IMR-90 (cell line): ENCODE data around the gene MS4A5. TPM values are rescaled to one million over a fixed set of nuclear protein-coding genes. Genes with fewer than 3 reads are reported as not detected.
A peak's percentile ranks its signal among the peaks of the same experiment; 100 is the strongest.

Source experiments
- ATAC-seq: fragments of 200-7000 bp; cut with Tn5 transposase; 2 replicates; pipeline ENCODE4 v1.9.1; 2020; ENCODE audit warnings: low read depth, mild to moderate bottlenecking, moderate library complexity
- BruUV-seq: library from RNA; stranded (reverse); fragments of 400-500 nt; replicated peaks from 2 replicates; lab custom pipeline; 2021; lab: Mats Ljungman, UMichigan
- CTCF ChIA-PET: fragments of 300-600 bp; formaldehyde crosslinking; extraction: SDS; loops from one replicate; lab custom pipeline; 2021; ENCODE audit warnings: antibody characterized with exemption; lab: Yijun Ruan, JAX
- POLR2A ChIA-PET: fragments of 300-600 bp; sonication (Branson Sonifier 250); formaldehyde crosslinking; loops from one replicate; lab custom pipeline; 2022; ENCODE audit warnings: antibody characterized with exemption; ENCODE audit not compliant: unreplicated experiment; lab: Charles Lee
- DNase-seq: peaks from one replicate; pipeline ENCODE4 v3.0.0; 2013
- H2AFZ ChIP-seq: replicated peaks from 2 replicates; pipeline ENCODE3; 2013; ENCODE audit warnings: low read length, mild to moderate bottlenecking; ENCODE audit not compliant: poor library complexity
- H2AK5ac ChIP-seq: 2 replicates; pipeline ENCODE4 v1.6.1; 2013; ENCODE audit warnings: low read depth, low read length, inconsistent platforms
- H2AK9ac ChIP-seq: replicated peaks from 2 replicates; pipeline ENCODE3; 2013; ENCODE audit warnings: mild to moderate bottlenecking, low read depth, low read length, moderate library complexity; ENCODE audit not compliant: poor library complexity
- H2BK120ac ChIP-seq: 2 replicates; pipeline ENCODE4 v1.6.1; 2013; ENCODE audit warnings: low read depth, low read length, inconsistent platforms
- H2BK15ac ChIP-seq: 3 replicates; pipeline ENCODE4 v1.6.1; 2013; ENCODE audit warnings: low read depth, low read length, inconsistent platforms
- H2BK20ac ChIP-seq: 2 replicates; pipeline ENCODE4 v1.6.1; 2013; ENCODE audit warnings: low read depth, mild to moderate bottlenecking, inconsistent platforms, low read length, moderate library complexity
- H2BK5ac ChIP-seq: 2 replicates; pipeline ENCODE4 v1.6.1; 2013; ENCODE audit warnings: mild to moderate bottlenecking, low read depth, low read length, inconsistent platforms; ENCODE audit not compliant: poor library complexity, severe bottlenecking
- H3K14ac ChIP-seq: replicated peaks from 2 replicates; pipeline ENCODE4 v1.6.1; 2013; ENCODE audit warnings: low read depth, low read length, inconsistent platforms
- H3K18ac ChIP-seq: 2 replicates; pipeline ENCODE4 v1.6.1; 2013; ENCODE audit warnings: low read depth, low read length, control low read depth
- H3K23ac ChIP-seq: 2 replicates; pipeline ENCODE4 v1.6.1; 2013; ENCODE audit warnings: low read depth, low read length, inconsistent platforms
- H3K27ac ChIP-seq: 2 replicates; pipeline ENCODE4 v1.5.1; 2013; ENCODE audit warnings: mild to moderate bottlenecking, control low read depth, low read length; ENCODE audit not compliant: insufficient read depth
- H3K27me3 ChIP-seq: 2 replicates; pipeline ENCODE4 v1.6.1; 2013; ENCODE audit warnings: low read length; ENCODE audit not compliant: control insufficient read depth, insufficient read depth
- H3K36me3 ChIP-seq: 2 replicates; pipeline ENCODE4 v1.6.1; 2013; ENCODE audit warnings: low read length, mixed read lengths; ENCODE audit not compliant: control insufficient read depth, insufficient read depth
- H3K4ac ChIP-seq: 2 replicates; pipeline ENCODE4 v1.6.1; 2013; ENCODE audit warnings: low read depth, low read length, inconsistent platforms
- H3K4me1 ChIP-seq: 2 replicates; pipeline ENCODE4 v1.6.1; 2013; ENCODE audit warnings: low read length, mixed read lengths; ENCODE audit not compliant: control insufficient read depth, insufficient read depth
- H3K4me2 ChIP-seq: 2 replicates; pipeline ENCODE4 v1.6.1; 2013; ENCODE audit warnings: low read depth, mild to moderate bottlenecking, control low read depth, low read length, moderate library complexity
- H3K4me3 ChIP-seq: 2 replicates; pipeline ENCODE4 v1.5.1; 2013; ENCODE audit warnings: low read depth, mild to moderate bottlenecking, control low read depth, low read length, moderate library complexity; ENCODE audit not compliant: insufficient read depth
- H3K56ac ChIP-seq: 2 replicates; pipeline ENCODE4 v1.6.1; 2013; ENCODE audit warnings: low read length, inconsistent platforms; ENCODE audit not compliant: insufficient read depth; ENCODE audit errors: extremely low read depth
- H3K79me1 ChIP-seq, 2 experiments: 2 replicates each; pipeline ENCODE4 v1.6.1; 2013; ENCODE audit warnings: low read length in 2 of 2, inconsistent platforms in 1 of 2, low read depth in 1 of 2
- H3K9ac ChIP-seq: 2 replicates; pipeline ENCODE4 v1.6.1; 2013; ENCODE audit warnings: low read depth, low read length, control low read depth
- H3K9me1 ChIP-seq: 2 replicates; pipeline ENCODE4 v1.6.1; 2013; ENCODE audit warnings: low read length, inconsistent platforms; ENCODE audit not compliant: insufficient read depth
- H3K9me3 ChIP-seq: 2 replicates; pipeline ENCODE4 v1.6.1; 2013; ENCODE audit warnings: low read length; ENCODE audit not compliant: control insufficient read depth, insufficient read depth
- H4K20me1 ChIP-seq: 2 replicates; pipeline ENCODE4 v1.6.1; 2013; ENCODE audit warnings: low read length, inconsistent platforms; ENCODE audit not compliant: insufficient read depth
- H4K5ac ChIP-seq: 2 replicates; pipeline ENCODE4 v1.6.1; 2013; ENCODE audit warnings: mild to moderate bottlenecking, low read depth, low read length, control low read depth
- H4K8ac ChIP-seq, 2 experiments: 2 replicates each; pipeline ENCODE4 v1.6.1; 2013; ENCODE audit warnings: low read depth in 2 of 2, low read length in 2 of 2, control low read depth in 1 of 2, inconsistent platforms in 1 of 2
- H4K91ac ChIP-seq: 2 replicates; pipeline ENCODE4 v1.6.1; 2013; ENCODE audit warnings: low read depth, low read length, inconsistent platforms; ENCODE audit not compliant: insufficient read depth
- MAFK ChIP-seq: IDR thresholded peaks from 2 replicates; pipeline ENCODE4 v1.6.1; 2012; ENCODE audit warnings: low read depth, low read length, improper control_type of control experiment
- RCOR1 ChIP-seq: IDR thresholded peaks from 2 replicates; pipeline ENCODE4 v1.6.1; 2012; ENCODE audit warnings: mild to moderate bottlenecking, low read length, improper control_type of control experiment; ENCODE audit not compliant: insufficient replicate concordance
- WGBS, 2 experiments: methylation state at CpG; one replicate each; pipeline versions ENCODE4 v1.1.5 to v1.1.7; 2013; ENCODE audit warnings: missing lambda C conversion rate in 2 of 2; ENCODE audit not compliant: insufficient read length in 1 of 2; ENCODE audit errors: extremely low coverage in 2 of 2; 5-methylcytosine and 5-hydroxymethylcytosine counted together
- dilution Hi-C: fragments of 300-500 bp; cut with HindIII; formaldehyde crosslinking; loops from one replicate; pipeline ENCODE4 v1.14.3; 2018; ENCODE audit warnings: low sequenced_read_pairs; ENCODE audit not compliant: unreplicated experiment
- in situ Hi-C: fragments of 300-500 bp; cut with MboI; formaldehyde crosslinking; loops from 3 replicates; pipeline ENCODE4 v1.14.3; 2019; ENCODE audit warnings: low sequenced_read_pairs, inconsistent platforms, mixed read lengths
- intact Hi-C: fragments of 100-400 bp; cut with micrococcal nuclease; formaldehyde crosslinking; loops from 2 replicates; pipeline ENCODE4 v1.10.0; 2022
- polyA plus RNA-seq, 3 experiments: library from polyadenylated mRNA; depleted of rRNA; stranded (reverse); fragments of >200 nt; gene quantifications; 2 replicates each; pipeline ENCODE4 v1.2.3, GENCODE V29; 2012; ENCODE audit warnings: low replicate concordance in 1 of 3
- total RNA-seq: library from RNA; depleted of rRNA; stranded (reverse); fragments of >200 nt; gene quantifications from 2 replicates; pipeline ENCODE4 v1.2.3, GENCODE V29; 2012; rRNA removed

The MS4A5 gene
- total and polyA plus RNA-seq, 2 of the 4 experiments (the other 2 are of a cell fraction) = not detected

GRCh38 chr11:60493454-60493853, 64.1 kb downstream of the MS4A5 start:
- H3K4me1 ChIP-seq = no peaks in the 10 kb centered on the region
- no peak overlapping the region for H3K4me3 ChIP-seq
- H2AFZ ChIP-seq = no peak overlapping the region
- no peaks in the 10 kb centered on the region for H3K27me3 ChIP-seq
- in situ Hi-C loops (no loop called here), intact Hi-C loops (no loop called here), dilution Hi-C loops (no loop called here)
- H3K4ac ChIP-seq = no peak overlapping the region
- no peak overlapping the region for H3K14ac ChIP-seq
- H2AK5ac ChIP-seq = no peak overlapping the region
- no peak overlapping the region for H2BK120ac ChIP-seq
- TF ChIP-seq RCOR1 (no peak), MAFK (peak; percentile 31; the same call in 1 of the 2 replicates)
- no peak overlapping the region for H3K56ac ChIP-seq
- ATAC-seq = no peak
- no peak overlapping the region for H2BK20ac ChIP-seq
- H3K9ac ChIP-seq = no peak overlapping the region
- no peaks in the 10 kb centered on the region for H3K9me1 ChIP-seq
- H4K8ac ChIP-seq = no peak overlapping the region
- H2AK9ac ChIP-seq = no peak overlapping the region
- no peak overlapping the region for H2BK5ac ChIP-seq
- no peaks in the 10 kb centered on the region for H3K79me1 ChIP-seq
- no peak overlapping the region for H2BK15ac ChIP-seq
- POLR2A ChIA-PET = no interaction called here
- WGBS, 2 experiments = no CpG with 5 or more reads among the region's 2 CpGs
- no peak overlapping the region for H4K5ac ChIP-seq
- H4K91ac ChIP-seq = no peak overlapping the region
- no peak overlapping the region for H3K18ac ChIP-seq
- no peak overlapping the region for H3K27ac ChIP-seq
- BruUV-seq = no TSS peak
- H4K20me1 ChIP-seq = no peaks in the 10 kb centered on the region
- CTCF ChIA-PET = no interaction called here
- H3K36me3 ChIP-seq = no peaks in the 10 kb centered on the region
- 0 out of 2 replicates have a peak, but pooled peaks cover 3% of the 10 kb centered on the region for H3K9me3 ChIP-seq
- no peak overlapping the region for H3K4me2 ChIP-seq
- no peak overlapping the region for H3K23ac ChIP-seq
- DNase-seq = no peak

Other genes starting within 250 kb of the MS4A5 start
- gene MS4A6A, start 246.5 kb upstream of the MS4A5 start, total RNA-seq = not detected in 2 replicates
- gene MS4A6A, start 246.5 kb upstream of the MS4A5 start, polyA plus RNA-seq (2012; rRNA removed) = not detected in 2 replicates
- not detected in 2 replicates for gene MS4A4E, start 186.4 kb upstream of the MS4A5 start, total RNA-seq
- gene MS4A4E, start 186.4 kb upstream of the MS4A5 start, polyA plus RNA-seq (2012; rRNA removed) = not detected in 2 replicates
- gene MS4A4A, start 148.9 kb upstream of the MS4A5 start, total RNA-seq = not detected in 2 replicates
- gene MS4A4A, start 148.9 kb upstream of the MS4A5 start, polyA plus RNA-seq (2012; rRNA removed) = not detected in 2 replicates
- not detected in 2 replicates for gene MS4A6E, start 102.3 kb upstream of the MS4A5 start, total RNA-seq
- gene MS4A6E, start 102.3 kb upstream of the MS4A5 start, polyA plus RNA-seq (2012; rRNA removed) = not detected in 2 replicates
- not detected in 2 replicates for gene MS4A7, start 51.0 kb upstream of the MS4A5 start, total RNA-seq
- gene MS4A7, start 51.0 kb upstream of the MS4A5 start, polyA plus RNA-seq (2012; rRNA removed) = not detected in 2 replicates
- not detected in 2 replicates for gene MS4A14, start 33.1 kb upstream of the MS4A5 start, total RNA-seq
- gene MS4A14, start 33.1 kb upstream of the MS4A5 start, polyA plus RNA-seq (2012; rRNA removed) = not detected in 2 replicates
- gene MS4A1, start 26.3 kb downstream of the MS4A5 start, total RNA-seq = not detected in 2 replicates
- not detected in 2 replicates for gene MS4A1, start 26.3 kb downstream of the MS4A5 start, polyA plus RNA-seq (2012; rRNA removed)
- gene MS4A12, start 63.2 kb downstream of the MS4A5 start, total RNA-seq = not detected in 2 replicates
- not detected in 2 replicates for gene MS4A12, start 63.2 kb downstream of the MS4A5 start, polyA plus RNA-seq (2012; rRNA removed)
- gene MS4A13, start 85.8 kb downstream of the MS4A5 start, total RNA-seq = not detected in 2 replicates
- not detected in 2 replicates for gene MS4A13, start 85.8 kb downstream of the MS4A5 start, polyA plus RNA-seq (2012; rRNA removed)